Colon (tissue), 2 donors: ENCODE results near the gene KLHL35.
"Not testable (repeated sequence)": the region's sequence is repeated elsewhere in the genome, so short reads cannot be mapped to it uniquely, and the experiment has no call there.

ENCODE experiments used
- FAIRE-seq: peaks from 2 replicates; lab custom pipeline; 2012; peaks lifted over from hg19 to GRCh38; lab: Jason Lieb, UNC
- donor health status: control.
- donor health status: control.

Gene KLHL35

DNA sequence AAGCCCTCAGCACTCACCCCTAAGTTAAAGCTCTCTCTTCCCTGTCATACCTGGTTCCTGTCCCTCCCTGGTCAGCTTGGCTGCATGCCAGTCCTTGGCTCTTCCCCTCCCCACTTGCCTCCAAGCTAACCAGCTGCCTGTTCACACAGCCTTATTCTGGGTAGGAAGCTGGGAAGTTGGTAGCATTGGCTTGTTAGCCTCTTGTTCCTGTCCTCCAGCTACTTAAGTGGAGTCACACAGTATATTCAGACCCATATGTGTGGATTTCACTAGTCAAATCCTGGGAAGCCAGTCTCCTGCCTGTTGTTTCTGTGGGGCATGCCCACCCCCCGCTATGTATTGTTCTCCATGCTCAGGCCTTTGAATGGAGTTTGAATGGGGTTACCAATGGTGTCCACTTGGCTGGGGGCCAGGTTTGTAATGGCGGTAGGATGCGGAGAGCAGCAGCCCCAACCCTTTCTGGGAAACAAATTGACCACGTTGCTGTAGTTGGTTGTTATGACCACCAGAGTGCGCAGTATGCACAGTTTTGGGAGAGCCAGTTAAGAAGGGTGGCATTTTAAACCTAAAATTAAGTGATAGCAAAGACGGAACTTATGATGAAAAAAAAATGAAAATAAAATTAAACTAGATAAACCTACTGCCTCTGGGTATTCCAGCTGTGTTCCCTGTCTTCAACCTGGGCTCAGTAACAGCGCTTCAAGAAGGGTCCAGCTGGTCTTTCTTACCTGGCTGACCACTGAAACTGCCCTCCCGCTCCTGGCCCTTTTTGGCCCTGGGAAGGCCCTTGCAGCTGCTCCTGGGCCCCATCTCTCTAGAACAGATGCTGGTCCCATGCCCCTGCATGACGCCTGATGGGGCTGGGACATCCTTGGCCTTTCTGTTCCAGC, 44.4 kb downstream of the KLHL35 start:
- FAIRE-seq, result no peak

DNA sequence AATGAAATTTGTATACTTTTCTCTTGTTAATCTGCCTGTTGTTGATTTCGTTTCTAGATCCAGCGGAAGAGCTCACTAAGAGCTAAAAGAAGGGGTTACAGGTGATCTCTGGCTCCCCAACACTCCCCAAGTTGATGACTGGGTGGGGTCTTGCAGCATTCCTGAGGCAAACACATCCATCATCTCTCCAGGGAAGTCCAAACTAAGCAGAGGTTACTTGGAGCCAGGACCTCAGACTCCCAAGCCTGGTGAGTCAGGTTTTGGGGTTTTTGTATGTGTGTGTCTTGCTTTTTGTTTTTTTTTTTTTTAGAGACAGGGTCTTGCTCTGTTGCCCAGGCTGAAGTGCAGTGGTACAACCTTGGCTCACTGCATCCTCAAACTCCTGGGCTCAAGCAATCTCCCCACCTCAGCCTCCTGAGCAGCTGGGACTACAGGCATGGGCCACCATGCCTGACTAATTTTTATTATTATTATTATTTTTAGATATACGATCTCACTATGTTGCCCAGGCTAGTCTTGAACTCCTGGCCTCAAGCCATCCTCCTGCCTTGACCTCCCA, 45.2 kb downstream of the KLHL35 start:
- FAIRE-seq, result no peak

- FAIRE-seq, result no peak
Observed at GRCh38 chr11:75386942-75387630, 45.9 kb downstream of the KLHL35 start.

DNA sequence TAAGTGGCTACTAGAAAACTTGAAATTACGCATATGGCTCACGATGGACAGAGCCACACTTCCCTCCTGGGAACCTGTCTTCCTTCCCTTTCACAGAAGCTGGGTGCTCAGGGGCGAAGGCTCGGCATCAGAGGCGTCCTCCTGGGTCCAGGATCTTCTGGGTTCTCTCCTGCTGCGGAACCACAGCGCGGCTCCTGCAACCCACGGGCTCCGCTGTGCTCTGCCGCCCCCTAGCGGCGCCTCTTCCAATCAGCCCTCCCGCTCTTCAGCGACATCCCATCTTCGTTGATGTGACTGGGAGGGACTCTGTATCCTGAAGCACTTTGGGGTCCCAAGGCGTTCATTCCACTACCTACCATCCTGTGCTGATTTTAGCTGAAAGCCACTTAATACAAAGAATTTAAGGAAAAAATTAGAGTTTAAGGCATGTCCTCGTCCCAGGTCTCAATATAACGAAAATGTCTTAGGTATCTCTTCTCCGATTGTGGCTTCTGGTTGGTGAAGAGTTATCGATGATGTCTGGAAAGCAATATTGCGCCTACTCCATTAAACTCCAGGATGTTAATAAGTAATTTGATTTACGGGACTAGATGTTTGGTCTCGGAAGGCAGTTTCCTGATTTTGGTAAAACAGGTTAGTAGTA, 48.4 kb downstream of the KLHL35 start:
- FAIRE-seq, result no peak

GRCh38 chr11:75383246-75383645, 49.8 kb downstream of the KLHL35 start:
- FAIRE-seq, result no peak

DNA sequence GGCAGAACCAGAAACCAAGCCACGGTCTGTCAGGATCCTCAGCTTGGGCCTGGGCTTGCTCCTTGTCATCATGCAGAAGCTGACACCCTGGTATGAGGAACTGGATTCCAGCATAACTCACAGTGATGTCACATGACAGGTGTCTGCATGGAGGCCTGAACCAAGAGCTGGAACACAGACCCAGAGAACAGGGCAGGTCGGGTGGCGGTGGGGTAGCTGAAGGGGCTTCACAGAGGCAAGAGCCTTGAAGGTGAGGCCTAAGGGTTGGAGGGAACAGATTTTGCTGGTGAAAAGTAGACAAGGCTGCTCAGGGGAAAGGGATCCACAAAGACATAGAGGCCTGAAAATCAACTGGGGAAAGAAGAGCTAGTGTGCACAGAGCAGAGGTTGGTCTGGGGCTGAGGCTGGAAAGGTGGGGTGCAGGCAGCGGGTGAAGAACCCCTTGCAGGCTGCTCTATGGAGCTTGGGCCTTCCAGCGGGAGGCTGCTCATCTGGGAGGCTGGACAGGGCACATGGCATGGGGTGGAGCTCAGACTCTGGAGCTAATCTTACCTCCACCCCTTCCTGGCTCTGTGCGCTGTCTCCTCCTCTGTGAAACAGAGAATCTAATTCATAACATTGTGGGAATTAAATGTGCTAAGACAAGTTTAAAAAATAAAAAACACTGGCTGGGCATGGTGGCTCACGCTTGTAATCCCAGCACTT, 52.1 kb downstream of the KLHL35 start:
- FAIRE-seq, result no peak

DNA sequence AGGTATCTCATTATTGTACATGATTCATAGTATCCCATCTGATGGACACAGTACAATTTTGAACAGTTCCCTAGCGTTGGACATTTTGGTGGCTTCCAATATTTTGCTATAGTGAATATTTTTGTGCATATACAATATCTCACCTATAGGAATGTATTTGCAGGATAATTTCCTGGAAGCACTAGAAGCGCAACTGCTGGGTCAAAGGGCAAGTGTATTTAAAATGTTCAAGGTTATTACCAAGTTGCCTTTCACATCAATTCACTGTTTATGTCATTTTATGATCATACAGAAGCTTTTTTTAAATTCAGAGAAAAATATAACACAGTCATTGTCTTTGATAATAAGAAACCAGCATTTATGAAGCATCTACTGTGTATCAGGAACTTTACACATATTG, 52.8 kb downstream of the KLHL35 start:
- FAIRE-seq, result no peak

DNA sequence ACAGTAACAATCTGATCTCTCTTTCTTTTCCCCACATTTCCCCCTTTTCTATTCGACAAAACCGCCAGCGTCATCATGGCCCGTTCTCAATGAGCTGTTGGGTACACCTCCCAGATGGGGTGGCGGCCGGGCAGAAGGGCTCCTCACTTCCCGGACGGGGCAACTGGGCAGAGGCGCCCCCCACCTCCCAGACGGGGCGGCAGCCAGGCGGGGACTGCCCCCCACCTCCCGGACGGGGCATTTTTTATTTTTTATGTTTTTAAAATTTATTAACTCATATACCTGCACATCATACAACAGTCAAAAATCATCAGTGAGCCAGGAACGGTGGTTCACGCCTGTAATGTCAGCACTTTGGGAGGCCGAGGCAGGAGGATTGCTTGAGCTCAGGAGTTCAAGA, 54.2 kb downstream of the KLHL35 start:
- not testable (repeated sequence) for FAIRE-seq

DNA sequence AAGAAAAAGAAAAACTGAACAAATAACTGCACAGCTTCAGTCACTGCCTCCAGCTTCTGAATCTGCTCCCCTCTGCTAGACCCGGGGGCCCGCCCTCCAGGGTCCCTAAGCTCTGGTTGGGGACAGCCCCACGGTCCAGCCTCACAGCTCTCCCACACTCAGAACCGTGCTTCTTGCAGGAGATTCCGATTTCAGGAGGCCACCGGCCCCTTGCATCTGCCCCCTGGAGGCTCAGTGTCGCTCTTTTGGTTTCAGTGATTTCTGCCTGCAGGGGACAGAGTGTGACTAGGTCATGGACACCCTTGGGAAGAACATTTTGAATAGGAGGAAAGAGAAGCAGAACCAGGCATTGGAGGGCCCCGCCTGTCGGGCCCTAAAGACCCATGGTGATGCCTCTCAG, 56.8 kb downstream of the KLHL35 start:
- FAIRE-seq, result no peak

DNA sequence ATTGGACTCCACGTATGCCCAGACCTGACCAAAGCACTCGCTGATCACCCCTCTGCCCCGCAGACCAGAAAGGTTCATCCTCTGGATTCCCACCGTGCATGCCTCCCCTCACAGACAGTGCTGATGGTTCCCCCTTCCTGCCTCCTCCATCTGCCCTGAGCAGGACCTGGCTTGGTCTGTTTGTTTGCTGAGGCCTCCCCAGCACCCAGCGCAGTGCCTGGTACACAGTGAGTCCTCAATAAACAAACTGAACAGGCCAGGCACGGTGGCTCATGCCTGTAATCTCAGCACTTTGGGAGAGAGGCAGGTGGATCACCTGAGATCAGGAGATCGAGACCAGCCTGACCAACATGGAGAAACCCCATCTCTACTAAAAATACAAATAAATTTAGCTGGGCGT, 57.4 kb downstream of the KLHL35 start:
- no peak for FAIRE-seq

GRCh38 chr11:75374646-75375045, 58.4 kb downstream of the KLHL35 start:
- no peak for FAIRE-seq

- no peak for FAIRE-seq
Observed at GRCh38 chr11:75373201-75373600, 59.8 kb downstream of the KLHL35 start.
